Peyer's patch (tissue), 4 donors: ENCODE results near the gene ZNF670.

Experiments used
- POLR2A ChIP-seq, 2 donors: fragments of 450-650 bp; IDR thresholded peaks; one replicate each; pipeline ENCODE4 v1.5.1; 2017; ENCODE audit warnings: antibody characterized with exemption in 2 of 2, mild to moderate bottlenecking in 2 of 2, moderate library complexity in 2 of 2
- TF ChIP-seq, protein P1 (sequence below), 6 experiments: fragments of 450-650 bp in 4 of 6; fragments of 200-600 bp in 2 of 6; sonication (generic) in 1 of 6; IDR thresholded peaks; one replicate each; pipeline ENCODE4 v1.5.1; 2017 to 2019; ENCODE audit warnings: antibody characterized with exemption in 6 of 6, mild to moderate bottlenecking in 3 of 6, moderate library complexity in 1 of 6

DNA sequence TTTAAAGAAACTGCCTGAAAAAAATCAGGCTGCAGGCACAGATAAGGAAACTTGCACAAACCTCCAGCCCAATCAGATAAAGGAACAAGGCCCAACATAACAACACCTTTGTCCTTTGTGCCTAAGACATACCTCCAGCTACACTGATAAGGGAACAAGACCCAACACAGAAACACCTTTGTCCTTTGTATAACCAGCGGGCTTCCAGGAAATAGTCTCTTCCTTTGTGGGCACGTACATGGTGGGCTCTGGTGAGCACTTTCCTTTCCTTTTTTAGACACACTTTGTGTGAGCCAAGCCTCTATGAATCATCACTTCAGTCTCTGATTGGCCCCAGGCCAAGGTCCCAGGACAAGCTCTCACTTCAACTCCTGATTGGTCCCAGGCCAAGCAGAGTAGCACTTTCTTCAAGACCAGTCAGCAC, 23.6 kb downstream of the ZNF670 start:
- TF ChIP-seq, protein P1, sequence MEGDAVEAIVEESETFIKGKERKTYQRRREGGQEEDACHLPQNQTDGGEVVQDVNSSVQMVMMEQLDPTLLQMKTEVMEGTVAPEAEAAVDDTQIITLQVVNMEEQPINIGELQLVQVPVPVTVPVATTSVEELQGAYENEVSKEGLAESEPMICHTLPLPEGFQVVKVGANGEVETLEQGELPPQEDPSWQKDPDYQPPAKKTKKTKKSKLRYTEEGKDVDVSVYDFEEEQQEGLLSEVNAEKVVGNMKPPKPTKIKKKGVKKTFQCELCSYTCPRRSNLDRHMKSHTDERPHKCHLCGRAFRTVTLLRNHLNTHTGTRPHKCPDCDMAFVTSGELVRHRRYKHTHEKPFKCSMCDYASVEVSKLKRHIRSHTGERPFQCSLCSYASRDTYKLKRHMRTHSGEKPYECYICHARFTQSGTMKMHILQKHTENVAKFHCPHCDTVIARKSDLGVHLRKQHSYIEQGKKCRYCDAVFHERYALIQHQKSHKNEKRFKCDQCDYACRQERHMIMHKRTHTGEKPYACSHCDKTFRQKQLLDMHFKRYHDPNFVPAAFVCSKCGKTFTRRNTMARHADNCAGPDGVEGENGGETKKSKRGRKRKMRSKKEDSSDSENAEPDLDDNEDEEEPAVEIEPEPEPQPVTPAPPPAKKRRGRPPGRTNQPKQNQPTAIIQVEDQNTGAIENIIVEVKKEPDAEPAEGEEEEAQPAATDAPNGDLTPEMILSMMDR (IDR thresholded peaks at IDR 0.05), result no peak
- TF ChIP-seq POLR2A (IDR thresholded peaks at IDR 0.05), result no peak
